ENCODE measurements around the gene CFAP54.
A peak's percentile ranks its signal among the peaks of the same experiment; 100 is the strongest.

Gene CFAP54

GRCh38 chr12:96489392-96490056, at the start of gene CFAP54:
TSS of gene CFAP54 (plus strand) at chr12:96489577. CDS start at chr12:96489610, 33 bp downstream.
- peak within 1 kb of the TSS; percentile 86 for H3K4me3 ChIP-seq (replicated peaks; ENCODE audit: low read depth, low read length)
- peak; percentile 90 for TF ChIP-seq CTCF (IDR thresholded peaks at IDR 0.05; ENCODE audit: low read depth, low read length, missing control alignments)
- peak; percentile 82 for DNase-seq (ENCODE audit: extremely low read depth, low read depth)

- TF ChIP-seq CTCF (IDR thresholded peaks at IDR 0.05; ENCODE audit: low read depth, low read length, missing control alignments) = no peak
- DNase-seq (ENCODE audit: extremely low read depth, low read depth) = no peak
- H3K4me3 ChIP-seq (replicated peaks; ENCODE audit: low read depth, low read length) = no peak overlapping the region
Observed at GRCh38 chr12:96441816-96442215, 47.6 kb upstream of the CFAP54 start.

- TF ChIP-seq CTCF (IDR thresholded peaks at IDR 0.05; ENCODE audit: low read depth, low read length, missing control alignments) = no peak
- H3K4me3 ChIP-seq (replicated peaks; ENCODE audit: low read depth, low read length) = no peak overlapping the region
- no peak for DNase-seq (ENCODE audit: extremely low read depth, low read depth)
Observed at GRCh38 chr12:96442906-96443305, 46.5 kb upstream of the CFAP54 start.

GRCh38 chr12:96444399-96444798, 45.0 kb upstream of the CFAP54 start:
- DNase-seq (ENCODE audit: extremely low read depth, low read depth) = no peak
- no peak overlapping the region for H3K4me3 ChIP-seq (replicated peaks; ENCODE audit: low read depth, low read length)
- no peak for TF ChIP-seq CTCF (IDR thresholded peaks at IDR 0.05; ENCODE audit: low read depth, low read length, missing control alignments)

GRCh38 chr12:96445691-96446583, 43.4 kb upstream of the CFAP54 start:
- no peak overlapping the region for H3K4me3 ChIP-seq (replicated peaks; ENCODE audit: low read depth, low read length)
- peak; percentile 74 for DNase-seq (ENCODE audit: extremely low read depth, low read depth)
- no peak for TF ChIP-seq CTCF (IDR thresholded peaks at IDR 0.05; ENCODE audit: low read depth, low read length, missing control alignments)

- no peak for DNase-seq (ENCODE audit: extremely low read depth, low read depth)
- H3K4me3 ChIP-seq (replicated peaks; ENCODE audit: low read depth, low read length) = no peak overlapping the region
- no peak for TF ChIP-seq CTCF (IDR thresholded peaks at IDR 0.05; ENCODE audit: low read depth, low read length, missing control alignments)
Observed at GRCh38 chr12:96447256-96447655, 42.1 kb upstream of the CFAP54 start.

All from HFF-Myc (cell line).